RKO (cell line): Measurements from ENCODE around the gene SLC22A2.

Experiments used
- DNase-seq: peaks from one replicate; pipeline ENCODE4 v3.0.0-alpha.2; 2016; ENCODE audit warnings: low spot score

The SLC22A2 gene

GRCh38 chr6:160207618-160208017, 51.0 kb downstream of the SLC22A2 start:
- DNase-seq = no peak

- DNase-seq = no peak
These were observed 53.9 kb downstream of the SLC22A2 start for GRCh38 chr6:160204710-160205109.

- DNase-seq = no peak
These were observed 54.7 kb downstream of the SLC22A2 start for GRCh38 chr6:160203953-160204352.

GRCh38 chr6:160203522-160203921, 55.1 kb downstream of the SLC22A2 start:
- no peak for DNase-seq

GRCh38 chr6:160203076-160203475, 55.5 kb downstream of the SLC22A2 start:
- DNase-seq = no peak

- no peak for DNase-seq
These were observed 56.2 kb downstream of the SLC22A2 start for GRCh38 chr6:160202411-160202810.

- DNase-seq = no peak
These were observed 57.6 kb downstream of the SLC22A2 start for GRCh38 chr6:160201061-160201460.

GRCh38 chr6:160198606-160199211, 59.9 kb downstream of the SLC22A2 start:
- no peak for DNase-seq

GRCh38 chr6:160197662-160198061, 61.0 kb downstream of the SLC22A2 start:
- no peak for DNase-seq

- no peak for DNase-seq
These were observed 63.8 kb downstream of the SLC22A2 start for GRCh38 chr6:160194808-160195207.

- no peak for DNase-seq
These were observed 65.8 kb downstream of the SLC22A2 start for GRCh38 chr6:160192840-160193239.

GRCh38 chr6:160190973-160191372, 67.6 kb downstream of the SLC22A2 start:
- DNase-seq = no peak

GRCh38 chr6:160190081-160190480, 68.5 kb downstream of the SLC22A2 start:
- no peak for DNase-seq

GRCh38 chr6:160188773-160189172, 69.8 kb downstream of the SLC22A2 start:
- peak; percentile 24 for DNase-seq

GRCh38 chr6:160180706-160181105, 77.9 kb downstream of the SLC22A2 start:
- no peak for DNase-seq

- DNase-seq = no peak
These were observed 80.3 kb downstream of the SLC22A2 start for GRCh38 chr6:160178271-160178670.

GRCh38 chr6:160177220-160177619, 81.4 kb downstream of the SLC22A2 start:
- no peak for DNase-seq

GRCh38 chr6:160174681-160175080, 83.9 kb downstream of the SLC22A2 start:
- DNase-seq = no peak

GRCh38 chr6:160173806-160174527, 84.7 kb downstream of the SLC22A2 start:
- DNase-seq = no peak

GRCh38 chr6:160172704-160173103, 85.9 kb downstream of the SLC22A2 start:
- DNase-seq = no peak

- no peak for DNase-seq
These were observed 88.5 kb downstream of the SLC22A2 start for GRCh38 chr6:160170018-160170680.

GRCh38 chr6:160167604-160168399, 90.8 kb downstream of the SLC22A2 start:
- no peak for DNase-seq
